B cell (primary cell): ENCODE measurements around the gene NPC1.
"Not testable (repeated sequence)": the region's sequence is repeated elsewhere in the genome, so short reads cannot be mapped to it uniquely, and the experiment has no call there.

ENCODE experiments used
- EZH2 ChIP-seq: IDR thresholded peaks from 2 replicates; pipeline ENCODE4 v1.6.1; 2012; ENCODE audit warnings: borderline replicate concordance, low read depth, mild to moderate bottlenecking, moderate library complexity, low read length; ENCODE audit not compliant: insufficient read depth, poor library complexity, severe bottlenecking
- TF ChIP-seq, protein P1 (sequence below): fragments of 200-600 bp; IDR thresholded peaks from one replicate; pipeline ENCODE4 v1.8.0; 2022; ENCODE audit warnings: antibody characterized with exemption, mild to moderate bottlenecking

DNA sequence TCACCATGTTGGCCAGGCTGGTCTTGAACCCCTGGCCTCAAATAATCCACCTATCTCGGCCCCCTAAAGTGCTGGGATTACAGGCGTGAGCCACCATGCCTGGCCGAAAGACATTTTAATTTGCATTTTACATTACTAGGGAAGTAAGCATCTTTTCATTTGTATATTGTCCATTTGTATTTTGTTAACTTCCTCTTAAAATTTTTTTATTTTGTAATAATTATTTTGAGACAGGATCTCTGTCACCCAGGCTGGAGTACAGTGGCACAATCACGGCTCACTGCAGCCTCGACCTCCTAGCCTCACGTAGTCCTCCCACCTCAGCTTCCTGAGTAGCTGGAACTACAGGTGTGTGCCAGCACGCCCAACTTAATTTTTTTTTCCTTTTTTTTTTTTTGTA is 74.1 kb downstream of the NPC1 start:
- TF ChIP-seq, protein P1, sequence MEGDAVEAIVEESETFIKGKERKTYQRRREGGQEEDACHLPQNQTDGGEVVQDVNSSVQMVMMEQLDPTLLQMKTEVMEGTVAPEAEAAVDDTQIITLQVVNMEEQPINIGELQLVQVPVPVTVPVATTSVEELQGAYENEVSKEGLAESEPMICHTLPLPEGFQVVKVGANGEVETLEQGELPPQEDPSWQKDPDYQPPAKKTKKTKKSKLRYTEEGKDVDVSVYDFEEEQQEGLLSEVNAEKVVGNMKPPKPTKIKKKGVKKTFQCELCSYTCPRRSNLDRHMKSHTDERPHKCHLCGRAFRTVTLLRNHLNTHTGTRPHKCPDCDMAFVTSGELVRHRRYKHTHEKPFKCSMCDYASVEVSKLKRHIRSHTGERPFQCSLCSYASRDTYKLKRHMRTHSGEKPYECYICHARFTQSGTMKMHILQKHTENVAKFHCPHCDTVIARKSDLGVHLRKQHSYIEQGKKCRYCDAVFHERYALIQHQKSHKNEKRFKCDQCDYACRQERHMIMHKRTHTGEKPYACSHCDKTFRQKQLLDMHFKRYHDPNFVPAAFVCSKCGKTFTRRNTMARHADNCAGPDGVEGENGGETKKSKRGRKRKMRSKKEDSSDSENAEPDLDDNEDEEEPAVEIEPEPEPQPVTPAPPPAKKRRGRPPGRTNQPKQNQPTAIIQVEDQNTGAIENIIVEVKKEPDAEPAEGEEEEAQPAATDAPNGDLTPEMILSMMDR: not testable (repeated sequence)
- TF ChIP-seq EZH2: not testable (repeated sequence)
